Measurements from ENCODE around the gene AATK.

The AATK gene

DNA sequence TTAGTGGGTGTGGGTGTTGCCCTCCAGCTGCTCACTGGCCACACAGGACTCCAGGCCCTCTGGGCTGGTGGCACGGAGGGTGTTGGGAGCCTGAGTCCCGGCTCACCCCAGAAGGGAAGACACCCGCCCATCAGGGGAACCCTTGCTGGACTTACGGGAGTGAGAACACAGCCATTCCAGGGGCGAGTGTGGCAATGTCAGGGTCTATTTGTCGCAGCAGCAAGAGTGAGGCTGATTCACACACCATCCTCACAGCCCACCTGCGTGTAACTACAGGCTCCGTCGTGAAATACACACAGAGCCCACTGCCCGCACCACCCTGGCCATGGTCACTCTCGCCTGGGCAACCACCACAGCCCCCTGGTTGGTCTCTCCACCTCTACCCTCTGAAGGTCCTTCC is 17.8 kb upstream of the AATK start:
- in situ Hi-C loops (cut with HindIII; ENCODE audit: low sequenced_read_pairs): no loop called here

DNA sequence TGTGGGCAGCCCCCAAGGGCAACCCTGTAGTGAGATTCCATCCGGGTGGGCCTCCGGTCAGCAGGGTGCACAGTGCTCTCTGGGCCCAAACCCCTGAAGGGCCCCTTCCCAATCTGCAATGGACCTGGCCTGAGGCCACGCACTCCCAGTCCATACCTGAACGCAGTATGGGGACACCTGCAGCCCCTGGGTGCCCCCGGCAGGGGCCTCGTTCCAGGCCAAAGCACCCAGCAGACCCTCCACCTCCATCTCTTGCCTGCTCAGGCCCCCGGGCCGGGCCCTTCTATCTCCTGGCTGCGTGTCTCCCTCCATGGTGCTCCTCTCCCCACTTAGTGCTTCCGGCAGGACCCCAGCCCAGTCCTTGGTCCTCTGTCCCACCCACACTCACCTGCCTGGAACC is 17.3 kb upstream of the AATK start:
- in situ Hi-C loops (cut with HindIII; ENCODE audit: low sequenced_read_pairs): no loop called here

DNA sequence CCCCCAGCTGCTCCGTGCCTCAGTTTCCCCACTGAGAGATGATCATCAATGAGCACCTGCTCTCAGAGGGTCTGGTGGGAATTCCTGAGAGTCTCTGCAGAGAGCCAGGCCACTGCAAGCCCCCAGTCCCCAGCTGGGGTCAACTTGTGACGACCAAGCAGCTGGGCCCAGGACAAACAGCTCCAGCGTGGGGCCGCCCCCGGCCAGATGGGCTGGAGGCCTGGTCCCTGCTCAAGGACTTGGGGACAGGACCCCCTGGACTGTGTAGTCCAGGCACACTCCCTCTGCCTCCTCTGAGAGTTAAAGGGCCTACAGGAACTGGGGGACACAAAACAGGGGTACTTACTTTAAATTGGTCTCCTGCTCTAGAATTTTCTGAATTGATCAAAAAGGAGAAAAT is 16.6 kb upstream of the AATK start:
- in situ Hi-C loops (cut with HindIII; ENCODE audit: low sequenced_read_pairs): no loop called here

DNA sequence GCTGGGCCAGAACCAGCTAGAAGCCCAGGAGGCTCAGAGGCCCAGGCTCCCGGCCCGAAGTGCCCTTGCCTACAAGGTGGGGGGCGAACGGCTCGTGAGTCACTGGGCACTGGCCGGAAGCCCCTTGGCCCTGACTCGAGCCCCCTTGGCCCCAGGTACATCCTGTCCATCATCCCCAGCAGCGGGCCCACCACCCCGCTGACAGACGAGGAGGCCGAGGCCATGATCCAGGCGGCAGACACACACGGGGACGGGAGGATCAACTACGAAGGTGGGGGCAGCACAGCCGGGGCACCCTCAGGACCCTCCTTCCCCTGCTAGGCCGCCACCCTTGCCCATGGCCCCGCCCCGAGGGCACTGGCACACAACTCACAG is 15.8 kb upstream of the AATK start:
- in situ Hi-C loops (cut with HindIII; ENCODE audit: low sequenced_read_pairs): no loop called here

DNA sequence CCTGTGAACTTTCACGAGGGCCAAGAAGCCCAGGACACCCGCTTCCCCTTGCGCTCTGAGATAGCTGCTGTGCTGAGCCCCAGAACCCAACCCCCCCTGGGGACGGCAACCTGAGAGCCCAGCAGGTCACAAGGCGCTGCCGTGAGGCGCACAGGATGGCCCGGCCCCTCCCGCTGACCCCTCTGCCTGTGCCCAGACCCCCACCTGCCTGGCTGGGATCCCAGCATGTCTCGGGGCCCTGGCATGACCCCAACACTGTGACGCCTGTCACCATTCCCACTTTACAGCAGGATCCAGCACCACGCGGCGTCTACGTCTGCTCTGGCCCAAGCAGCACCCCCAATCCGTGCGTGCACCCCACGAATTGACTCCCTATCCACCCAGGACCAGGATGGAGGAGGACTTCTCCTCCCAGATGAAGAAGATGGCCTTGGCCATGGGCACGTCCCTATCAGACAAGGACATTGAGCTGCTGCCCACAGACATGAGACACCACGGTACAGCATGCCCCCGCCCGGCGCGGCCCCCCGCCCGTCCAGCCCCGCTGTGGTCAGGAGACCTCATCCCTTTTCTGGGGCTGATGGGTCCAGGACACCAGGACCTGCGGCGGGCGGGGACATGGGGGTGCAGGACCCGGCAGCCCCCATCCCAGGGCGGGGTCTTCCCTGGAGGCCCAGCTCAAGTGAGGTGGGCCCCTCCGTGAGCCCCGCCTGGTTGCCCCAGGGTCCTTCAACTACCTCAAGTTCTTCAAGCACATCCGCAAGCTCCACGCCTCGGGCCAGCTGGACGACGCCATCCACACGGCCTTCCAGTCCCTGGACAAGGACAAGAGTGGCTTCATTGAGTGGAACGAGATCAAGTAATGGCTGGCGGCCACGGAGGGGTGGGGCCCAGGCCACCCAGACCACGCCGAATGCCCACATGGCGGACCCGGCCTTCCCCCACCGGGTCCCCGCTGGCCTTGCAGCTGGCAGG is 15.1 kb upstream of the AATK start:
- in situ Hi-C loops (cut with HindIII; ENCODE audit: low sequenced_read_pairs): no loop called here

DNA sequence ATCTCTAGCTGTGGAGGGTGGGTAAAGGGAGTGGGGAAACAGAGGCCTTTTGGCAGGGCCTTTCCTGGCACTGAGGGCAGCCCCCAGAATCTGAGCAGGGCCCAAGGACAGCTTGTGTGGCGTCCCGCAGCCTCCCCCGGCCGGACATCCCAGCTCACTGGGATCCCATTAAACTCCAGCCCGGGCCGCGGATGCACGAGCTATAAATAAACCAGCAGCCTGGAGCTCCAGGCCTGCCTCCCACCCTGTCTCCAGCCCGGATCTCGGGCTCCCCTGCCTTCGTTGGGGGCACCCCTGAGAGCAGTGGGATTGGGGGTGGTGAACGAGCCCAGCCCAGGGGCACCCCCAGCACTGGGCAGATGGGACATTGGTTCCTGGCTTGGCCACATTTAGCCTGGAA is 13.8 kb upstream of the AATK start:
- in situ Hi-C loops (cut with HindIII; ENCODE audit: low sequenced_read_pairs): no loop called here

DNA sequence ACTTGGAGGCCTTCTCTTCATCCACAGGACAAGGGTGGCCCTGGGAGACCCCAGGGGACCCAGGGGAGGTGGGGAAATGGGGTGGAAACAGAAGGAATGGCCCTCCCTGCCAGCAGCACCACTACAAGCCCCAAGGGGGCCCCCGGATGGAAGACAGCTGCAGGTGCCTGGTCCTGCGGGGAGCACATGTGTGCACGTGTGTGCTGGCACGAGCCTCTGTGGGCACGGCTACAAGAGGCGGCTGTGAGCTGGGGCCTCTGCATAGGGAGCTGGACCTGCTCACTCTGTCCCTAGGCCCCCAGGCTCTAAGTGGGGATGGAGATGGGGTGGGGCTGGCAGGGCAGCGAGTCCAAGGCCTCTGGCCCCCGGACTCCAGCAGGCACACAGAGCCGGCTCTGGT is 13.2 kb upstream of the AATK start:
- in situ Hi-C loops (cut with HindIII; ENCODE audit: low sequenced_read_pairs): no loop called here

DNA sequence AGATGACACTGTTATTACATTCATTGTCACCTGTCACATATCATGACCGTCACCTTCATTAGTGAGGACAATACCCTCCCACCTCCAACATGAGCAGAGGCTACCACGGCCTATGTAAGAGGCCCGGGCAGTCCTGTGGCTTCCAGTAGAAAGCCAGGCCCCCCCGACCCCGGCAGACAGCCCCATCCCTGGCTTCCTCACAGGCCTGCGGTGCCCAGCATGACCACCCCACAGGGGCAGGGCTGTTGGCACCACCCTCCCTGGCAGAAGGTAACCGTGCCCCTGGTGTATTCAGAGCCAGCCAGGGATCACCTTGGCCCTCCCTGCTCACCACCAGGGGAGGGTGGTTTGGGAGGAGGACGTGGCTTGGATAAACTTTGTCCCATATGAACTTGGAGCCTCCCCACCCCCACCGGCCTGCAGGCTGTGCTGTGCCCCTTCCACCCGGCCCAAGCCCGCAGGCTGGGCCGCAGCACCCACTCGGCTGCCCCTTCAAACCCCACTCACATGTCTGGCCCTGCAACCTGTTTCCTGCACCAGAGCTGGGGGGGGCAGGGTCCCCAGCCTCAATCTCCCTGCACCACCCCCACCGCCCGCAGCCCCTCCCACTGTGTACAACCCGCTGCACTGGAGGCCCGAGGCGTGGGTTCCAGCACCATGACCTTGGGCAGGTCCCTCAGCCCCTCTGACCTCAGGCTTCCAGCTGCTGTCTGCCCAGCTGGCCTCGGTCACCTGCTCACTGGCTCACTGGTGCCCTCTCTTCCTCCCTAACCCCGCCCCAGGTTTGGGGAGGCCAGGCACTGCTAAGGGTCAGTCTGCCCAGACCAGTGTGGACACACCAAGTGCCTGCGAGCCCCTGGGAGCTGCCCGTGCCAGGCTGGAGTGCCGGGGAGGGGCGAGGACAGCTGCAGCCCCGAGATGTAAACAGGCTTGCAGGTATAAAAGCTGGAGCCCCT is 12.4 kb upstream of the AATK start:
- in situ Hi-C loops (cut with HindIII; ENCODE audit: low sequenced_read_pairs): no loop called here

DNA sequence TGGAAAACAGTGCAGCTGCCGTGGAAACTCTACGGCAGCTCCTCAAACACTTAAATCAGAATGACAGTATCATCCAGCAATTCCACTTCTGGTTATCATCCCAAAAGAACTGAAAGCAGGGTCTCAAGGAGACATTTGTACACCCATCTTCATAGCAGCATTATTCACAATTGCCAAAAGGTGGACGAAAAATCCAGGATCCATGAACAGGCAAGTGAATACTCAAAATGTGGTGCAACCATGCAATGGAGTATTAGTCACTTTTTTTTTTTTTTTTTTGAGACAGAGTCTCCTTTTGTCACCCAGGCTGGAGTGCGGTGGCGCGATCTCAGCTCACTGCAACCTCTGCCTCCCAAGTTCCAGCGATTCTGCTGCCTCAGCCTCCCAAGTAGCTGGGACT is 10.6 kb upstream of the AATK start:
- in situ Hi-C loops (cut with HindIII; ENCODE audit: low sequenced_read_pairs): no loop called here

DNA sequence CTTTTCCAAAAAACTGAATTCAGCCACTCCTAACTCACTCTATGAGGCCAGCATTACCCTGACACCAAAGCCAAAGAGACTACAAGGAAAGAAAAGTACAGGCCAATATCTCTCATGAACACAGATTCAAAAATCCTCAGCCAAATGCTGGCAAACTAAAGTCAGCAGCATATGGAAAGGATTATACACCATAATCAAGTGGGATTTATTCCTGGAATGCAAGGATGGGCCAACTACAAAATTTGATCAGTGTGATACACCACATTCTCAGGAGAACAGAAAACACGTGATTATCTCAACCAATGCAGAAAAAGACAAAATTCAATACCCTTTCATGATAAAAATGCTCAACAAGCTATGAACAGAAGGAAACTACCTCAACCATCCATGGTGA is 7.7 kb upstream of the AATK start:
- in situ Hi-C loops (cut with HindIII; ENCODE audit: low sequenced_read_pairs): no loop called here

DNA sequence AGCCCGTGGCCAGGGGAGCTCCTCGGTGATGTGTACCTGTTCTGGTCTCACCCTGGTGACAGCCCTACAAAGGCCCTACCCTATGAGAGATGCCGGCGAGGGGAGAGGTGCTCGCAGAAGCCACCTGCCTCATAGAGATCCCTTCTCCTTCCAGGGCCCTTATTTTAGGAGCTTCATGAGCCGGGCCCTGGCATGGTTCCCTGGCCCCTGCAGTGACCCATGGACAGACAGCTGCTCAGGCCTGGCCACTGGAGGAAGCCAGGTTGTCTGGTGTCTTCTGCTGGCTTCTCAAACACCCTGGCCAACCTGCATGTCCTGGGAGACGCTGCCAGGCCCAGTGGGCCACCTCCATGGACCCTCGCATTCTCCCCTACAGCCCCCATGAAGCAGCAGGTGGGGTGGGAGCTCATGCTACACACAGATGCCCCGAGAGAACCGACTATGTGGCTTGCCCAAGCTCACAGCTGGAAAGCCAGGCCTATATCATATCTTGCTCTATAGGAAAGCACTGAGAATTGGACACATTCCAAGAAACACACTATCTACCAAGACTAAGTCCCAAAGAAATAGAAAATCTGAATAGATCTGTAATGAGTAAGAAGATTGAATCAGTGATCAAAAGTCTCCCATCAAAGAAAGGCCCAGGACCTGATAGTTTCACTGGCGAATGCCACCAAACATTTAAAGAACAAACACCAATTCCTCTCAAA is 7.2 kb upstream of the AATK start:
- in situ Hi-C loops (cut with HindIII; ENCODE audit: low sequenced_read_pairs): no loop called here

DNA sequence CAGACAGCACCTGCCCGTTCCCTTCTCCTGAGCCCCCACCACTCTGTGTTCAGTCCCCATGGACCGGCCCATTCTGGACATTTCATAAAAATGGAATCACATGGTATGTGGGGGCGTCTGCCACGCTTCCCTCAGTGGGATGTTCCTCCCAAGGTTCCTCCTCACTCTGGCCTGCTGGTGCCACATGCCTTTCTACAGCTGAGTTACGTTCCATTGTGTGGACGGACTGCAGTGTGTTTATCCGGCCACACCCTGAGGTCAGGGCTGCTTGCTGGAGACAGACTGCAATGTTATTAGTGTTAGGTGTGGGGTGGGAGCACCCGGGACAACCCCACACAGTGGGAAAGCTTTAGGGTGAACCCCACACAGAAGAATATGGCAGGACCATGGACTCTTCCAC is 5.9 kb upstream of the AATK start:
- in situ Hi-C loops (cut with HindIII; ENCODE audit: low sequenced_read_pairs): no loop called here

DNA sequence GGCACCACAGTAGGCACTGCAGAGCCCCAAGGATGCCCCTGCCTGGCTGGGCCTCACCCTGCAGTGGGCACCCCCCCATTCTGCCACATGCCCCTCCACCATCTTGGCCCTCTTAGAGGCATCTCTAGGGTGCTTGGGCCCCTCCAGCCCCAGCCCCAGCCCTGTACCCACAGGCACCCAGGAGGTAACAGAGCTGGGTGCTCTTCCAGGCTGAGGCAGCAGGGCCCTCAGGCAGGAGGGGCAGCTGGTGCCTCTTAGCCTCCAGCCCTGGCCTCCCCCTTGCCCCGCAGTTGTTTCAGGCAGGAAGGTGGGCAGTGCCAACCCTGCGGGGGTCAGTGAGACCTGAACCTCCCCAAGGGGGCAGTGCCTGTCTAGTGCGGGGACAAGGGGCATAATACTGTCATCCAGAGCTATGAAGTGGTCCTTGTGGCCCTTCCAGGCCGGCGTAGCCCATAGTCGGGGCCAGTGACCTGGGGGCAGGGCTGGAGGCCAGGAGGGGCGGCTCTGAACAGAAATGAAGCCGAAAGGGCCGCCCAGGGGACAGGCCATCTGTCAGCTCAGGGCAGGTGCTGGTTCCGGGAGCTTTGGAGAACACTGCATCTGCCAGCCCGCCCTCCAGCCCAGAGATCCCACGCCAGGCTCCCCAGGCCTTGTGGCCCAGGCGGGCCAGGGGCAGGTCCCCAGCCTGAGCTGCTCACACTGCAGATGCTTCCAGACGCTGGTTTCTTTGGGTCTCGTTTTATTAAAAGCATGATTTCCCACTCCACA is 4.9 kb upstream of the AATK start:
- in situ Hi-C loops (cut with HindIII; ENCODE audit: low sequenced_read_pairs): no loop called here

DNA sequence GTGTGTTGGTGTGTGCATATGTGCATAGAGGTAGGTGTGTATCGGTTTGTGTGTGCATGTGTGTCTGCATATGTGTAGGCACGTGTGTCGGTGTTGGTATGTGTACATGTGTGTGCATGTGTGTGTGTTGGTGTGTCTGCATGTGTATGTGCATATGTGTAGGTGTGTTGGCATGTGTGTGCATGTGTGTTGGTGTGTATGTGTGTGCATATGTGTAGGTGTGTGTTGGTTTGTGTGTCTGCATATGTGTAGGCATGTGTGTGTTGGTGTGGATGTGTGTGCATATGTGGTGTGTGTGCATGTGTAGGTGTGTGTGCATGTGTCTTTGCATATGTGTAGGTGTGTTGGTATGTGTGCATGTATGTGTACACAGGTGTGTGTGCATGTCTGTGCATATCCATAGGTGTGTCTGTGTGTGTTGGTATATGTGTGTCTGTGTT is 3.9 kb upstream of the AATK start:
- in situ Hi-C loops (cut with HindIII; ENCODE audit: low sequenced_read_pairs): no loop called here

DNA sequence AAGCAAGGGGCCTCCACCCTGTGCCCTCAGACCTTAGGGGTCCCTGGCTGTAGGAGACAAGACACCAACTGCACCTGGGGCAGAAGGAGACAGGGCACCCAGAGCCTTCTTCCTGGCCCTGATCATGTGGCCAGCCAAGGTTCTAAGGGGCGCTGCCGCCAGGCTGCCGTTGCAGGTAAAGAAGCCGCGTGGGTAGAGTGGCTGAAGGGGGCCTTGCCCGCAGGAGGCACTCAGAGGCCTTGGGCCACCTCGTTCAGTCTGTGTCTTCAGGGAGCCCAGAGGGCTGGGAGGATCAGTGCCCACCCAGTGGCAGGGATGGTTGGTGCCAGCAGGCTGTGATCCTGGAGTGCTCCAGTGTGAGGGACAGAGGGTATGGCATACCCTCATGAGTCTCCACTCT is 1.6 kb upstream of the AATK start:
- in situ Hi-C loops (cut with HindIII; ENCODE audit: low sequenced_read_pairs): no loop called here

DNA sequence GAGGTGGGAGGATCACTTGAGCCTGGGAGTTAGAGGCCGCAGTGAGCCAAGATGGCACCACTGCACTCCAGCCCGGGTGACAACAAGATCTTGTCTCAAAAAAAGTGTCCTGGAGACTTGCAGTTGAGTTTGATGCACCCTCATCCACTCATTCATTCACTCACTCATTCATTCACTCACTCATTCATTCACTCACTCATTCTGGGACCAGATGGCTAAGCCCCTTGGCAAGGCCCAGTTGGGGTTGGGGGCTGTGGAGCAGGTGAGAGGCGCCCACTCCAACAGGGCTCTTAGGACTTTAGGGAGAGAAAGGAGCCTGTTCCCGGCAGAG is 1.1 kb upstream of the AATK start:
- in situ Hi-C loops (cut with HindIII; ENCODE audit: low sequenced_read_pairs): no loop called here

DNA sequence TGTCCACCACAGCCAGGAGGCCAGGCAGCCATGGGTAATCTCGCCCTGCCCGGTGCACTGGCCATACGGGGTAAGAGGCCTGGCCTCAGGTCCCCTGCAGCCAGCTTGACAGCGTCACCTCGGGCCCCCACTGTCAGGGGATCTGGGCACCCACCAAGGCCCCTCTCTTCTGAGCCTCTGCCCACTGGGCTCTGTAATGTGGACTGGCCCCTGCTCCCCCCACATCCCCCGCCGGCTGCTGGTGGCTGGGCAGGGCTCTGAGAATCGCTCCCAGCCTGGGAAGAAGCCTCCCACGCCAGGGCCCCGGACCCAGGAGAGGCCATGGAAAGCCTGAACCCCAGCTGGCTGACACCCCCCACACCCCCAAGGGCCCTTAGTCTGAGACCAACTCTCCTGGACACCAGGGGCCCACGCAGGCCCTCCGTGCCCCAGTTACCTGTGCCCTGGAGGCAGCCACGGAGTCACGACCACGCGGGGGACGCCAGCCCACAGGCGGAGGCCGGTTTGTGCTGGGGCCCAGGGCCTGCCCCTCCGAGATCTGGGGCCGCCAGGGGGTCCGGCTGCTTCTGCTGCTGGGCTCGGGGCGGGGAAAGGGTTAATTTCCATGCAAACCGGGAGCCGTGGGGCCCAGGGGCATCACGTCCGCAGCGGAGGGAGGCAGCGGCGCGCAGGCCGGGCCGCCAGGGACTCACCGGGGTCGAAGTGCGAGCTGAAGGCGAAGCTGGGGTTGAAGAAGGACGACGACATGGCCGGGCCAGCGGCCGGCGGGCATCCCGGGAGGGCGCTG is 582 bp downstream of the AATK start, which contains the start of gene PVALEF:
Gene PVALEF (plus strand): TSS at position 262 of the 787 bp plus-strand sequence. CDS start 15,720 bp downstream, outside the sequence.
- in situ Hi-C loops (cut with HindIII; ENCODE audit: low sequenced_read_pairs): no loop called here

DNA sequence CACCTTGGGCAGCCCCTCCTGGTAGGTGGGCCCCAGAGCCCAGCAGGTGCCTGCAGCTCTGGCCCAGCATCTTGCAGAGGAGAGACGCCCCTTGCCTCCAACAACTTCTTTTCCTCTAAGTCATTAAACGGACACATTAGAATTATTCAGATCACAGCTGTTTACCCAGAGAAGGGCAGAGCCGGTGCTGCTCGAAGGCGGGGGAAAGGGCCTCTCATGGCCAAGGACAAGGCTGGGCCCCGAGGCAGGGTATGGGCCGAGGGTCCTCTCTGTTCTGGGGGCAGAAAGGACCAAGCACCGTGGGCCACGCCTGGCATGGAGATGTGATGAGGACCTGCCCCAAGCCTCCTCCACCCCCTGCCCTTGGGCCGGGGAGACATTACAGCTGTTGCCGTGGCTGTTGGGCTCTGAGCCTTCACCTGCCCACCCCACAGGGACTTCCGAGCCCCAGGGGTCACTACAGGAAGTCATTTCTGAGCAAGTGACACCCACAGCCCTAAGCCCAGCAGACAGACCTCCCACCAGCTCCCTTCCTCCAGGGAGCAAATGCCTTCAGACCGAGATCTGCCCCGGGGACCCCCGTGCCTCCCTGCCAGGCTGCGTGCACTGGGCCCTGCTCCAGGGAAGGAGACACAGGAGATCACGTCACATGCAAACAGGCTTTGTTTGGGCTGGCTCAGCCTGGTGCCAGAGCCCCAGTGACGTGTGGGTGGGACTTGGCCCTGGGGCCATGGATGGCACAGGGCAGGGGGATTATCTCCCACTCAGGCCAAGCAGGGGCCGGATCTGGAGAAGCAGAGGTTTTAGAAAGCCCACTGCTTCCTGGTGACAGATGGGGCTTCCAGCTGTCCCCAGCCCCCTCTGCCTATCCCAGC is 1.4 kb downstream of the AATK start:
- in situ Hi-C loops (cut with HindIII; ENCODE audit: low sequenced_read_pairs): no loop called here
